DMS114 treated with DMSO at 0.1 percent for 48 hours (cell line): Measurements from ENCODE around the gene HCRTR1.

Experiments
- DNase-seq: peaks from one replicate; lab custom pipeline; 2025; ENCODE audit not compliant: unreplicated experiment; lab: John Stamatoyannopoulos, UW

The HCRTR1 gene

GRCh38 chr1:31666263-31666963 is 48.9 kb downstream of the HCRTR1 start:
- no peak for DNase-seq

GRCh38 chr1:31667065-31667785 is 49.7 kb downstream of the HCRTR1 start:
- DNase-seq = no peak

GRCh38 chr1:31668303-31668883 is 50.9 kb downstream of the HCRTR1 start:
- DNase-seq = no peak

- no peak for DNase-seq
Measured at GRCh38 chr1:31669433-31669785, 51.9 kb downstream of the HCRTR1 start.

GRCh38 chr1:31669786-31670592 is 52.5 kb downstream of the HCRTR1 start:
- no peak for DNase-seq

- no peak for DNase-seq
Measured at GRCh38 chr1:31670593-31670964, 53.1 kb downstream of the HCRTR1 start.

GRCh38 chr1:31671147-31671546 is 53.7 kb downstream of the HCRTR1 start:
- no peak for DNase-seq

GRCh38 chr1:31671561-31672201 is 54.2 kb downstream of the HCRTR1 start:
- DNase-seq = no peak

GRCh38 chr1:31672986-31673385 is 55.5 kb downstream of the HCRTR1 start:
- DNase-seq = no peak

- DNase-seq = no peak
Measured at GRCh38 chr1:31673433-31673832, 55.9 kb downstream of the HCRTR1 start.

GRCh38 chr1:31674626-31675025 is 57.1 kb downstream of the HCRTR1 start:
- DNase-seq = no peak

- DNase-seq = no peak
Measured at GRCh38 chr1:31675161-31675560, 57.7 kb downstream of the HCRTR1 start.

GRCh38 chr1:31675756-31676155 is 58.3 kb downstream of the HCRTR1 start:
- DNase-seq = no peak
